Fibroblast of lung (primary cell): Measurements from ENCODE around the gene FOXL2. TPM values are rescaled to one million over a fixed set of nuclear protein-coding genes. Genes with fewer than 3 reads are reported as not detected.
A peak's percentile ranks its signal among the peaks of the same experiment; 100 is the strongest.

Experiments
- DNase-seq, 2 donors: peaks; one replicate each; pipeline versions ENCODE4 v3.0.0 to v3.0.0-alpha.2; 2010; ENCODE audit warnings: low read depth in 2 of 2
- H2AFZ ChIP-seq: 2 replicates; pipeline ENCODE4 v1.5.1; 2012; ENCODE audit warnings: low read length, control low read depth, inconsistent platforms
- H3K27ac ChIP-seq: 2 replicates; pipeline ENCODE4 v1.5.1; 2011; ENCODE audit warnings: low read length, control low read depth; ENCODE audit not compliant: insufficient read depth
- H3K27me3 ChIP-seq: 2 replicates; pipeline ENCODE4 v1.5.1; 2011; ENCODE audit warnings: mild to moderate bottlenecking, low read length; ENCODE audit not compliant: control insufficient read depth, insufficient read depth
- H3K36me3 ChIP-seq: 2 replicates; pipeline ENCODE4 v1.5.1; 2011; ENCODE audit warnings: low read length; ENCODE audit not compliant: control insufficient read depth, insufficient read depth
- H3K4me1 ChIP-seq: 2 replicates; pipeline ENCODE4 v1.5.1; 2011; ENCODE audit warnings: low read length; ENCODE audit not compliant: control insufficient read depth, insufficient read depth; ENCODE audit errors: extremely low read depth
- H3K4me2 ChIP-seq: 2 replicates; pipeline ENCODE4 v1.5.1; 2011; ENCODE audit warnings: low read length, control low read depth; ENCODE audit not compliant: insufficient read depth; ENCODE audit errors: extremely low read depth
- H3K4me3 ChIP-seq, 4 experiments: fragments of 200-600 bp in 1 of 4; sonication (generic) in 1 of 4; replicated peaks in 1 of 4; 2 replicates each; pipeline ENCODE4 v1.5.1; 2011 to 2016; ENCODE audit warnings: low read length in 4 of 4, low read depth in 3 of 4, mild to moderate bottlenecking in 3 of 4, control low read depth in 2 of 4, inconsistent platforms in 1 of 4, mixed read lengths in 1 of 4; ENCODE audit not compliant: insufficient read depth in 1 of 4; ENCODE audit errors: control extremely low read depth in 1 of 4
- H3K79me2 ChIP-seq: 2 replicates; pipeline ENCODE4 v1.5.1; 2012; ENCODE audit warnings: mild to moderate bottlenecking, low read length, inconsistent platforms; ENCODE audit not compliant: control insufficient read depth, insufficient read depth
- H3K9ac ChIP-seq: 2 replicates; pipeline ENCODE4 v1.5.1; 2011; ENCODE audit warnings: mild to moderate bottlenecking, low read length, control low read depth; ENCODE audit not compliant: insufficient read depth
- H3K9me3 ChIP-seq: 2 replicates; pipeline ENCODE4 v1.5.1; 2012; ENCODE audit warnings: low read depth, low read length; ENCODE audit not compliant: control insufficient read depth, insufficient read depth
- H4K20me1 ChIP-seq: 2 replicates; pipeline ENCODE4 v1.5.1; 2011; ENCODE audit warnings: low read length; ENCODE audit not compliant: control insufficient read depth, insufficient read depth; ENCODE audit errors: extremely low read depth
- EZH2 ChIP-seq: IDR thresholded peaks from 2 replicates; pipeline ENCODE4 v1.5.1; 2012; ENCODE audit warnings: low read length, control low read depth, mild to moderate bottlenecking; ENCODE audit errors: missing control alignments
- polyA plus RNA-seq, 2 donors: library from polyadenylated mRNA; depleted of rRNA in 1 of 2; stranded (reverse) in 1 of 2; unstranded in 1 of 2; fragments of >200 nt; gene quantifications; 2 replicates each; pipeline ENCODE4 v1.2.1, GENCODE V29; 2011 to 2012; ENCODE audit warnings: missing spikeins in 1 of 2
- total RNA-seq: library from RNA; depleted of rRNA; stranded (reverse); fragments of >200 nt; gene quantifications from 2 replicates; pipeline ENCODE4 v1.2.1, GENCODE V29; 2014
- TF ChIP-seq, protein P1 (sequence below), 2 donors: IDR thresholded peaks in 1 of 2; conservative IDR thresholded peaks in 1 of 2; 1 replicate in 1 of 2; 2 replicates in 1 of 2; pipeline ENCODE4 v1.5.1; 2011 to 2012; ENCODE audit warnings: low read length in 2 of 2, control low read depth in 1 of 2, inconsistent platforms in 1 of 2, low read depth in 1 of 2, mild to moderate bottlenecking in 1 of 2

The FOXL2 gene
- total and polyA plus RNA-seq, 2 donors (not counting 1 experiment from before 2014, with no cell fraction given): under 0.01 to 0.02 TPM

GRCh38 chr3:138942861-138943623 lies 3.9 kb downstream of the FOXL2 start:
- H3K27me3 ChIP-seq: peaks cover 95% of the 10 kb centered on the region
- no peak overlapping the region for H3K4me3 ChIP-seq

DNA sequence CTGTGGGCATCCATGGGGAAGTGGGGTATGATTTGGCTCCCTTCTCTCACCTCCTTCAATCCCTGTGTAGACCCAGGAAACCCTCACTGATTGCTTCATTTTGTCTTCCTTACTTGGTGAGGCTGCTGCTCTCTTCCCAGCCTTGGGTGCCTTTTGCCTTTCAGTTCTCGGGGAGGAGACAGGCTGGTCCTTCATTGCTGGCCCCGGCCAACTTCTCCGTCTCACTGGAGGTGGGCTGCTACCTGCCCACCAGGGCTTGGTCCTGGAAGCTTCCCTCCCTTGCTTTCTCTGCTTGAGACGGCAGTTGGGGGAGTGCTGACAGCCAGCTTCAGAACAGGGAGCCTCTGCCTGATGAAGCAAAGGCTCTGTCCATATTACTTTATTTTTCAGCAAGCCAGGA lies 4.7 kb downstream of the FOXL2 start:
- H3K27ac ChIP-seq: no peak overlapping the region
- H3K27me3 ChIP-seq: peaks cover 96% of the 10 kb centered on the region
- no peaks in the 10 kb centered on the region for H3K9me3 ChIP-seq
- H3K79me2 ChIP-seq: no peaks in the 10 kb centered on the region
- H3K9ac ChIP-seq: no peak overlapping the region
- no peak overlapping the region for H2AFZ ChIP-seq
- no peaks in the 10 kb centered on the region for H3K4me1 ChIP-seq
- no peaks in the 10 kb centered on the region for H4K20me1 ChIP-seq
- no peak overlapping the region for H3K4me2 ChIP-seq
- no peak for DNase-seq
- no peak for TF ChIP-seq EZH2
- TF ChIP-seq, protein P1, sequence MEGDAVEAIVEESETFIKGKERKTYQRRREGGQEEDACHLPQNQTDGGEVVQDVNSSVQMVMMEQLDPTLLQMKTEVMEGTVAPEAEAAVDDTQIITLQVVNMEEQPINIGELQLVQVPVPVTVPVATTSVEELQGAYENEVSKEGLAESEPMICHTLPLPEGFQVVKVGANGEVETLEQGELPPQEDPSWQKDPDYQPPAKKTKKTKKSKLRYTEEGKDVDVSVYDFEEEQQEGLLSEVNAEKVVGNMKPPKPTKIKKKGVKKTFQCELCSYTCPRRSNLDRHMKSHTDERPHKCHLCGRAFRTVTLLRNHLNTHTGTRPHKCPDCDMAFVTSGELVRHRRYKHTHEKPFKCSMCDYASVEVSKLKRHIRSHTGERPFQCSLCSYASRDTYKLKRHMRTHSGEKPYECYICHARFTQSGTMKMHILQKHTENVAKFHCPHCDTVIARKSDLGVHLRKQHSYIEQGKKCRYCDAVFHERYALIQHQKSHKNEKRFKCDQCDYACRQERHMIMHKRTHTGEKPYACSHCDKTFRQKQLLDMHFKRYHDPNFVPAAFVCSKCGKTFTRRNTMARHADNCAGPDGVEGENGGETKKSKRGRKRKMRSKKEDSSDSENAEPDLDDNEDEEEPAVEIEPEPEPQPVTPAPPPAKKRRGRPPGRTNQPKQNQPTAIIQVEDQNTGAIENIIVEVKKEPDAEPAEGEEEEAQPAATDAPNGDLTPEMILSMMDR (conservative IDR thresholded peaks at IDR 0.05 in 1 of 2, IDR thresholded peaks at IDR 0.05 in 1 of 2; ENCODE audit: low read depth in 1 of 2, low read length in 2 of 2): no peak
- no peak overlapping the region for H3K4me3 ChIP-seq
- no peaks in the 10 kb centered on the region for H3K36me3 ChIP-seq

More at GRCh38 chr3:138942861-138943623, 3.9 kb downstream of the FOXL2 start:
- H4K20me1 ChIP-seq: no peaks in the 10 kb centered on the region
- no peaks in the 10 kb centered on the region for H3K4me1 ChIP-seq
- no peaks in the 10 kb centered on the region for H3K9me3 ChIP-seq
- no peaks in the 10 kb centered on the region for H3K36me3 ChIP-seq
- H3K27ac ChIP-seq: no peak overlapping the region
- no peak overlapping the region for H3K9ac ChIP-seq
- peak; percentile 34 for TF ChIP-seq EZH2
- TF ChIP-seq, protein P1 (conservative IDR thresholded peaks at IDR 0.05 in 1 of 2, IDR thresholded peaks at IDR 0.05 in 1 of 2; ENCODE audit: low read depth in 1 of 2, low read length in 2 of 2): no peak
- DNase-seq: no peak
- no peak overlapping the region for H3K4me2 ChIP-seq
- H3K79me2 ChIP-seq: no peaks in the 10 kb centered on the region
- H2AFZ ChIP-seq: no peak overlapping the region

DNA sequence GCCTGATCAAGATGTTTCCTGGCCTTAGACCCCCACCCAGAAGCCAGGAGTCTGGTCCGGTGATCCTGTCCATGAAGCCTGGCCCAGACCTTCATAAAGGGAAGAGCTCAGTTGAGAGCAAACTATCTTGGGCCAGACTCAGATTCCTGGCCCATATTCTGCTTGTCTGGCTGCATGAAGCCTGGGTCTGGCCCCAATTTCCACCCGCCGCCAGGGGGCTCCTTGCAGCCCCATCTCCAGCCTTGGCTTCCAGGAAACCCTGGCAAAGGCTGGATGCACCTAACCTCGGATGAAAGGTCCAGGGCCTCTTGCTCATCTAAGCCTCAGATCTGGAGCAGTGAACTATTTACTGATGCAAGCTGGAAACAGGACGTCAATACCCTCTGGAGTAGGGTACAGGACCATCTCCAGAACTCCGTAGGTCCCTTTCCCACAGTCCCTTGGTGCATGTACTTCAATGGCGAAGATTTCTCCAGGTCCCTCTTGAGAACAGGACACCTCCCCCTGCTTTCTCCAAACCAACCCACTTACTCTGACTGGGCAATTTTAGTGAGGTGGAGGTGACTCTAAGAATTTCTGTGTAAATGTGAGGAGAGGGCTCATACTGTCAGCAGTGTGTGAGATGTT lies 5.6 kb downstream of the FOXL2 start:
- no peak for TF ChIP-seq EZH2
- TF ChIP-seq, protein P1 (conservative IDR thresholded peaks at IDR 0.05 in 1 of 2, IDR thresholded peaks at IDR 0.05 in 1 of 2; ENCODE audit: low read depth in 1 of 2, low read length in 2 of 2): peak; percentile 30 to 56
- peaks cover 1% of the 10 kb centered on the region for H3K4me1 ChIP-seq
- H3K27ac ChIP-seq: no peak overlapping the region
- peak in 1 of 2 donors; percentile 32 for DNase-seq
- H2AFZ ChIP-seq: no peak overlapping the region
- H4K20me1 ChIP-seq: no peaks in the 10 kb centered on the region
- H3K4me2 ChIP-seq: no peak overlapping the region
- no peak overlapping the region for H3K4me3 ChIP-seq
- H3K9me3 ChIP-seq: no peaks in the 10 kb centered on the region
- H3K9ac ChIP-seq: no peak overlapping the region
- peaks cover 97% of the 10 kb centered on the region for H3K27me3 ChIP-seq
- H3K79me2 ChIP-seq: no peaks in the 10 kb centered on the region
- no peaks in the 10 kb centered on the region for H3K36me3 ChIP-seq
